ENCODE data around the gene DCAF17. TPM values are rescaled to one million over a fixed set of nuclear protein-coding genes. Genes with fewer than 3 reads are reported as not detected.

Gene DCAF17
- total and polyA plus RNA-seq, 2 of the 13 experiments (the other 11 are each of a cell fraction or from before 2014, with no cell fraction given) = 13.7 to 30.0 TPM

- TF ChIP-seq ZNF687 (CRISPR knock-in tag; IDR thresholded peaks at IDR 0.05) (peak; percentile 98), FOXK2 (IDR thresholded peaks at IDR 0.05) (no peak), GLI4 (CRISPR knock-in tag; IDR thresholded peaks at IDR 0.05; ENCODE audit: borderline replicate concordance) (peak; percentile 97), HHEX (CRISPR knock-in tag; IDR thresholded peaks at IDR 0.05) (no peak), MXI1 (IDR thresholded peaks at IDR 0.05; ENCODE audit: borderline replicate concordance, low read depth, low read length) (peak; percentile 85; the same call in 2 of the 3 replicates), ZNF598 (CRISPR knock-in tag; IDR thresholded peaks at IDR 0.05; ENCODE audit: borderline replicate concordance) (0 out of 2 replicates have a peak, but pooled peaks have one; percentile 63), ZNF235 (CRISPR knock-in tag; IDR thresholded peaks at IDR 0.05; ENCODE audit: borderline replicate concordance) (peak; percentile 99), ZFYVE20 (CRISPR knock-in tag; IDR thresholded peaks at IDR 0.05; ENCODE audit: borderline replicate concordance, low read depth) (peak; percentile 64; the same call in 1 of the 2 replicates), ZNF382 (CRISPR knock-in tag; IDR thresholded peaks at IDR 0.05; ENCODE audit: borderline replicate concordance) (no peak), MTA1 (CRISPR knock-in tag; IDR thresholded peaks at IDR 0.05; ENCODE audit: borderline replicate concordance) (peak; percentile 79; the same call in 1 of the 2 replicates), ZNF883 (CRISPR knock-in tag; IDR thresholded peaks at IDR 0.05; ENCODE audit: not compliant biosample characterization) (peak; percentile 70), ZFP41 (CRISPR knock-in tag; IDR thresholded peaks at IDR 0.05; ENCODE audit: borderline replicate concordance) (0 out of 2 replicates have a peak, but pooled peaks have one; percentile 77), MNT (IDR thresholded peaks at IDR 0.05) (peak; percentile 51), ATF7-NPFF (CRISPR knock-in tag; IDR thresholded peaks at IDR 0.05; ENCODE audit: low read depth) (peak; percentile 69), ISX (CRISPR knock-in tag; conservative IDR thresholded peaks at IDR 0.05) (peak; percentile 97), NFYB (CRISPR knock-in tag; IDR thresholded peaks at IDR 0.05) (peak; percentile 78)
- TF ChIP-seq, protein P1, sequence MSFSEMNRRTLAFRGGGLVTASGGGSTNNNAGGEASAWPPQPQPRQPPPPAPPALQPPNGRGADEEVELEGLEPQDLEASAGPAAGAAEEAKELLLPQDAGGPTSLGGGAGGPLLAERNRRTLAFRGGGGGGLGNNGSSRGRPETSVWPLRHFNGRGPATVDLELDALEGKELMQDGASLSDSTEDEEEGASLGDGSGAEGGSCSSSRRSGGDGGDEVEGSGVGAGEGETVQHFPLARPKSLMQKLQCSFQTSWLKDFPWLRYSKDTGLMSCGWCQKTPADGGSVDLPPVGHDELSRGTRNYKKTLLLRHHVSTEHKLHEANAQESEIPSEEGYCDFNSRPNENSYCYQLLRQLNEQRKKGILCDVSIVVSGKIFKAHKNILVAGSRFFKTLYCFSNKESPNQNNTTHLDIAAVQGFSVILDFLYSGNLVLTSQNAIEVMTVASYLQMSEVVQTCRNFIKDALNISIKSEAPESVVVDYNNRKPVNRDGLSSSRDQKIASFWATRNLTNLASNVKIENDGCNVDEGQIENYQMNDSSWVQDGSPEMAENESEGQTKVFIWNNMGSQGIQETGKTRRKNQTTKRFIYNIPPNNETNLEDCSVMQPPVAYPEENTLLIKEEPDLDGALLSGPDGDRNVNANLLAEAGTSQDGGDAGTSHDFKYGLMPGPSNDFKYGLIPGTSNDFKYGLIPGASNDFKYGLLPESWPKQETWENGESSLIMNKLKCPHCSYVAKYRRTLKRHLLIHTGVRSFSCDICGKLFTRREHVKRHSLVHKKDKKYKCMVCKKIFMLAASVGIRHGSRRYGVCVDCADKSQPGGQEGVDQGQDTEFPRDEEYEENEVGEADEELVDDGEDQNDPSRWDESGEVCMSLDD (CRISPR knock-in tag; IDR thresholded peaks at IDR 0.05; ENCODE audit: borderline replicate concordance) = 0 out of 2 replicates have a peak, but pooled peaks have one; percentile 27
- TF ChIP-seq, protein P2, sequence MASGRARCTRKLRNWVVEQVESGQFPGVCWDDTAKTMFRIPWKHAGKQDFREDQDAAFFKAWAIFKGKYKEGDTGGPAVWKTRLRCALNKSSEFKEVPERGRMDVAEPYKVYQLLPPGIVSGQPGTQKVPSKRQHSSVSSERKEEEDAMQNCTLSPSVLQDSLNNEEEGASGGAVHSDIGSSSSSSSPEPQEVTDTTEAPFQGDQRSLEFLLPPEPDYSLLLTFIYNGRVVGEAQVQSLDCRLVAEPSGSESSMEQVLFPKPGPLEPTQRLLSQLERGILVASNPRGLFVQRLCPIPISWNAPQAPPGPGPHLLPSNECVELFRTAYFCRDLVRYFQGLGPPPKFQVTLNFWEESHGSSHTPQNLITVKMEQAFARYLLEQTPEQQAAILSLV (CRISPR knock-in tag; IDR thresholded peaks at IDR 0.05; ENCODE audit: borderline replicate concordance) = peak; percentile 78; the same call in 1 of the 2 replicates
These were observed at the start of gene DCAF17 (continued) for GRCh38 chr2:171434013-171434989.
